ENCODE measurements around the gene UBR1.
"Not testable (repeated sequence)": the region's sequence is repeated elsewhere in the genome, so short reads cannot be mapped to it uniquely, and the experiment has no call there.

The UBR1 gene

GRCh38 chr15:42914728-42915497, 190.9 kb downstream of the UBR1 start:
- peak; percentile 13 for DNase-seq (ENCODE audit: low spot score)

- no peak for DNase-seq (ENCODE audit: low spot score)
Measured at GRCh38 chr15:42911058-42911592, 194.7 kb downstream of the UBR1 start.

GRCh38 chr15:42908538-42908937, 197.3 kb downstream of the UBR1 start:
- DNase-seq (ENCODE audit: low spot score): no peak

- no peak for DNase-seq (ENCODE audit: low spot score)
Measured at GRCh38 chr15:42903388-42904324, 202.2 kb downstream of the UBR1 start.

DNA sequence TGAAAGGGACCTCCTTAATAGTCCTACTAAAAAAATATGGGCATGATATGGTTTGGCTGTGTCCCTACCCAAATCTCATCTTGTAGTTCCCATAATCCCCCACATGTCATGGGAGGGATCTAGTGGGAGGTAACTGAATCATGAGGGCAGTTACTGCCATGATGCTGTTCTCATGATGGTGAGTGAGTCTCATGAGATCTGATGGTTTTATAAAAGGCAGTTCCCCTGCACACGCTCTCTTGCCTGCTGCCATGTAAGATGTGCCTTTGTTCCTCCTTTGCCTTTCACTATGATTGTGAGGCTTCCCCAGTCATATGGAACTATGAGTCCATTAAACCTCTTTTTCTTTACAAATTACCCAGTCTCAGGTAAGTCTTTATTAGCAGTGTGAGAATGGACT, 211.9 kb downstream of the UBR1 start:
- DNase-seq (ENCODE audit: low spot score): not testable (repeated sequence)
